Sigmoid colon (tissue), 7 donors: ENCODE data around the gene PKP1. TPM values are rescaled to one million over a fixed set of nuclear protein-coding genes. Genes with fewer than 3 reads are reported as not detected.
A peak's percentile ranks its signal among the peaks of the same experiment; 100 is the strongest.

Experiments
- DNase-seq: peaks from one replicate; pipeline ENCODE4 v3.0.0-alpha.2; 2019
- H3K27ac ChIP-seq, 4 donors: fragments of 200-600 bp; sonication (generic); one replicate each; pipeline ENCODE4 v1.5.1; 2016 to 2019; ENCODE audit warnings: mild to moderate bottlenecking in 1 of 4
- H3K27me3 ChIP-seq, 3 donors: fragments of 200-600 bp; sonication (generic); one replicate each; pipeline ENCODE4 v1.5.1; 2019; ENCODE audit warnings: mild to moderate bottlenecking in 1 of 3
- H3K36me3 ChIP-seq, 4 donors: fragments of 200-600 bp; sonication (generic); one replicate each; pipeline ENCODE4 v1.5.1; 2016 to 2019
- H3K4me1 ChIP-seq, 4 donors: fragments of 200-600 bp; sonication (generic); one replicate each; pipeline ENCODE4 v1.5.1; 2017 to 2019
- H3K4me3 ChIP-seq, 4 donors: fragments of 200-600 bp; sonication (generic); one replicate each; pipeline ENCODE4 v1.5.1; 2017 to 2019; ENCODE audit warnings: mild to moderate bottlenecking in 2 of 4, moderate library complexity in 1 of 4
- H3K9me3 ChIP-seq, 4 donors: fragments of 200-600 bp in 3 of 4; sonication (generic) in 3 of 4; one replicate each; pipeline versions ENCODE4 v1.5.1 to v1.6.1; 2013 to 2019
- EP300 ChIP-seq, 4 donors: sonication (generic); formaldehyde crosslinking; IDR thresholded peaks; one replicate each; pipeline ENCODE4 v1.6.1; 2017; ENCODE audit warnings: antibody characterized with exemption in 4 of 4
- POLR2A ChIP-seq, 2 donors: fragments of 450-650 bp; IDR thresholded peaks; one replicate each; pipeline ENCODE4 v1.6.1; 2016; ENCODE audit warnings: antibody characterized with exemption in 2 of 2, mild to moderate bottlenecking in 2 of 2, moderate library complexity in 2 of 2
- POLR2AphosphoS5 ChIP-seq, 4 donors: sonication (generic); formaldehyde crosslinking; IDR thresholded peaks; one replicate each; pipeline ENCODE4 v1.6.1; 2017; ENCODE audit warnings: antibody characterized with exemption in 4 of 4
- WGBS, 2 donors: extraction: QIAGEN DNeasy Blood & Tissue Kit; methylation state at CpG; one replicate each; pipeline ENCODE4 v1.1.7; 2013; 5-methylcytosine and 5-hydroxymethylcytosine counted together
- intact Hi-C: fragments of 100-400 bp; cut with DNase I; formaldehyde crosslinking; loops from one replicate; pipeline ENCODE4 v1.15.1; 2023
- polyA plus RNA-seq, 3 donors: library from polyadenylated mRNA; stranded (reverse); fragments of 200-250 nt; gene quantifications; one replicate each; pipeline ENCODE4 v1.2.3, GENCODE V29; 2013
- total RNA-seq, 4 donors: library from RNA; depleted of rRNA; stranded (reverse); fragments of >200 nt; gene quantifications; one replicate each; pipeline ENCODE4 v1.1.0, GENCODE V29; 2016
- TF ChIP-seq, protein P1 (sequence below), 4 experiments: fragments of 450-650 bp in 3 of 4; fragments of 200-600 bp in 1 of 4; IDR thresholded peaks; one replicate each; pipeline ENCODE4 v1.5.1; 2016 to 2019; ENCODE audit warnings: antibody characterized with exemption in 4 of 4, mild to moderate bottlenecking in 3 of 4, moderate library complexity in 2 of 4
- donor health status: healthy with polysubstance abuse.
- donor health status: Bipolar disorder and iron deficiency.
- donor health status: healthy.

PKP1 gene
- total and polyA plus RNA-seq, 7 donors = under 0.01 to 0.60 (median 0.16) TPM; not detected in 2

DNA sequence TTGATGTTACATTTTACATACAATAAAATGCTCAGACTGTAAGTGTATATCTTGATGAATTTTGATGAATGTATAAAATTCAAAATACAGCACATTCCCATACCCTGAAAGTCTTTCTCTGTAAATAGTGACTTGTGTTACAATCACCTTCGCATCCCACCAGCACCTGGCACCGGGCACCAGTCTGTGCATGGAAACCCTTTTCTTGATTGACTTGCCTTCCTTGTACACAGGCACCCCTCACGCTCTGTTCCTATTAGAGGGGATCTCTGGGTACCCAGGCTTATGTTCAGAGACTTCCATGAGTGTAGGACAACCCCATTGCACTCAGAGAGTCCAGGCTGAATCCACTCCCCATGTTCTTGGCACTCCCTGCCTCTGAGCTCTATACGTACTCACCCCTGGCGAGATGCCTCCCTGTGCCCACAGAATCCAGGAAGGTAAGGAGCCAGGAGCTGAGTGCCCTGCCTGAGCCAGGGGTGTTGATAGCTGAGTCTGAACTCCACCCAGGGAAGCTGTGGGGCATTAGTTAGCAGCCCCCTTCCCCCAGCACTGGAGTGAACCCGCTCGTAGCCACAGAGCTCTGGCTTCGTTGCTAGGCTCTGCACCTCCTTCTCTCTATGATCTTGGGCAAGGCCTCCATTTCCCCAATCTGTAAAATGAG is 22.5 kb upstream of the PKP1 start:
- WGBS, 2 donors = 88 to 92% methylated on average over 8 of the region's 8 CpGs
- no peak for TF ChIP-seq EP300 (IDR thresholded peaks at IDR 0.05)
- TF ChIP-seq POLR2A (IDR thresholded peaks at IDR 0.05) = no peak
- TF ChIP-seq POLR2AphosphoS5 (IDR thresholded peaks at IDR 0.05) = no peak
- TF ChIP-seq, protein P1, sequence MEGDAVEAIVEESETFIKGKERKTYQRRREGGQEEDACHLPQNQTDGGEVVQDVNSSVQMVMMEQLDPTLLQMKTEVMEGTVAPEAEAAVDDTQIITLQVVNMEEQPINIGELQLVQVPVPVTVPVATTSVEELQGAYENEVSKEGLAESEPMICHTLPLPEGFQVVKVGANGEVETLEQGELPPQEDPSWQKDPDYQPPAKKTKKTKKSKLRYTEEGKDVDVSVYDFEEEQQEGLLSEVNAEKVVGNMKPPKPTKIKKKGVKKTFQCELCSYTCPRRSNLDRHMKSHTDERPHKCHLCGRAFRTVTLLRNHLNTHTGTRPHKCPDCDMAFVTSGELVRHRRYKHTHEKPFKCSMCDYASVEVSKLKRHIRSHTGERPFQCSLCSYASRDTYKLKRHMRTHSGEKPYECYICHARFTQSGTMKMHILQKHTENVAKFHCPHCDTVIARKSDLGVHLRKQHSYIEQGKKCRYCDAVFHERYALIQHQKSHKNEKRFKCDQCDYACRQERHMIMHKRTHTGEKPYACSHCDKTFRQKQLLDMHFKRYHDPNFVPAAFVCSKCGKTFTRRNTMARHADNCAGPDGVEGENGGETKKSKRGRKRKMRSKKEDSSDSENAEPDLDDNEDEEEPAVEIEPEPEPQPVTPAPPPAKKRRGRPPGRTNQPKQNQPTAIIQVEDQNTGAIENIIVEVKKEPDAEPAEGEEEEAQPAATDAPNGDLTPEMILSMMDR (IDR thresholded peaks at IDR 0.05) = no peak
- DNase-seq = no peak
- Histone ChIP-seq H3K4me1 (peaks cover 0 to 11% (median 9%) of the 10 kb centered on the region in 4 donors), H3K9me3 (no peaks in the 10 kb centered on the region), H3K36me3 (no peaks in the 10 kb centered on the region), H3K4me3 (no peak overlapping the region), H3K27ac (no peak overlapping the region), H3K27me3 (peaks cover 11 to 19% (median 12%) of the 10 kb centered on the region in 3 donors)
- intact Hi-C loops = no loop called here

DNA sequence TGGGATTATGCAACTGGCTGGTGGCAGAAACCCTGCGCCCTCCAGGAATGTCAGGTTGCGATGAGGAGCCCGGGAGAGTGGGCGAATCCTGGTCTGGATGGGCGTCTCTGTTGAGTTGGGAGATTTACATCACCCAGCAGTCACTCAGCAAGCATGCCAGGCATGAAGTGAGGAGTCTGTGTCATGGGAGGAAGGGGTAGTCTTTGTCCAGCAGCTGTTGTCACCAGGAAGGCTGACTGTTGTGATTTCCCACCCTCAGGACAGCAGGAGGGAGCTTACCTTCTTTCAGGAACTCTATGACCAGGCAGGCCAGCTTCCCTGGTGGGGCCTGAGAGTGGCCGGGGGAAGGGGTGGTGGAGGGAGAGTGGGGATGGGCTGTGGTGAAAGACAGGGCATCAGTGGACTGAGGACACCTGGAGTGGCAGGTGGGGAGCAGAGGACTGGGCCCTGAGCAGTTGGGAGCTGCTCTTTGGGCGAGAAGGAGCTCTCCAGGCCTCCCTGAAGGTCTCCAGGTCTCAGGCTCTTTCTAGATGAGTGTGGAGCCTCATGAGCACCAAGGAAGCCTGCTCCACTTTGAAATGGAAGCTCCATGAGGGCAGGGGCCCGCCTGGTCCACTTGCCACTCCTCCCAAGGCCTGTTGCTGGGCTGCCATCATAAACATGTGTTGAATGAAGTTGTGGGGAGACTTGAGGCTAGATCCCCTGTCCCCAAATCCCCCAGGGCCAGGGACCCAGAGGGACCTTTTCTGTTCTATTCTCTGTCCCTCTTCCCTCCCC is 21.3 kb upstream of the PKP1 start:
- Histone ChIP-seq H3K27me3 (peaks cover 11 to 19% (median 12%) of the 10 kb centered on the region in 3 donors), H3K9me3 (no peaks in the 10 kb centered on the region), H3K4me1 (peaks cover 0 to 11% (median 9%) of the 10 kb centered on the region in 4 donors), H3K4me3 (no peak overlapping the region), H3K27ac (no peak overlapping the region), H3K36me3 (no peaks in the 10 kb centered on the region)
- intact Hi-C loops = no loop called here
- DNase-seq = peak; percentile 32
- TF ChIP-seq, protein P1 (IDR thresholded peaks at IDR 0.05) = no peak
- TF ChIP-seq POLR2A (IDR thresholded peaks at IDR 0.05) (no peak), EP300 (IDR thresholded peaks at IDR 0.05) (no peak), POLR2AphosphoS5 (IDR thresholded peaks at IDR 0.05) (no peak)
- WGBS, 2 donors = 90 to 94% methylated on average over 8 of the region's 8 CpGs

DNA sequence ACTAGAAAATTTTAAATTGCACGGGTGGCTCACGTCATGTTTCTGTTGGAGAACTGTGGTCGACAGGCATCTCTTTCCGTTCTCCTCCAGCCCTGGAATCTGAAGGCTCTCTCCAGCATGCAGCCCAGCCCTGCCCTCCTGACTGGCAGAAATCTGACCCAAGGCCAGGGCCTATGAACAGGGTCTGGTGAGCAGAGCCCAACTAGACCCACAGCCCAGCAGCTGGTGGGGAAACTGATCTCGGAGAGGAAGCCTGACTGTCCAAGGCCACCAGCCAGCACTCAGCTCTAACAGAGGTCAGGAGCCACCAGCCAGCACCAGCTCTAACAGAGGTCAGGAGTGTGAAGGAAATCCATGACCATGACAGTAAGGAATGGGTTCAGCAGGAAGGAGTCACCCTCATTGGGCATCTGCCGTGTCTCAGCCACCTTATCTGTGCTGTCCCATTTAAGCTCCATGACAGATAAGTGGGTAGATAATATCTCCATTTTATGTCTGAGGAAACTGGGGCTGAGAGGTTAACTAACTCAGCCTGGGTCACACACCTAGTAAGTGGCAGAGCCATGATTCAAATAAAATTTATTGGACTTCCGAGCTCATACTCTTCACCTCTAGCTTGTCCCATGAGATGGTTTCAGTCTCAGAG is 20.2 kb upstream of the PKP1 start:
- peaks cover 11 to 25% (median 12%) of the 10 kb centered on the region in 3 donors for H3K27me3 ChIP-seq
- no peaks in the 10 kb centered on the region for H3K9me3 ChIP-seq
- TF ChIP-seq POLR2AphosphoS5 (IDR thresholded peaks at IDR 0.05) (no peak), POLR2A (IDR thresholded peaks at IDR 0.05) (no peak), EP300 (IDR thresholded peaks at IDR 0.05) (no peak)
- TF ChIP-seq, protein P1 (IDR thresholded peaks at IDR 0.05) = no peak
- no peaks in the 10 kb centered on the region for H3K36me3 ChIP-seq
- no peak overlapping the region for H3K27ac ChIP-seq
- intact Hi-C loops = no loop called here
- no peak overlapping the region for H3K4me3 ChIP-seq
- H3K4me1 ChIP-seq = peaks cover 0 to 11% (median 9%) of the 10 kb centered on the region in 4 donors
- no peak for DNase-seq
- 90 to 93% methylated on average over 7 of the region's 7 CpGs for WGBS, 2 donors

DNA sequence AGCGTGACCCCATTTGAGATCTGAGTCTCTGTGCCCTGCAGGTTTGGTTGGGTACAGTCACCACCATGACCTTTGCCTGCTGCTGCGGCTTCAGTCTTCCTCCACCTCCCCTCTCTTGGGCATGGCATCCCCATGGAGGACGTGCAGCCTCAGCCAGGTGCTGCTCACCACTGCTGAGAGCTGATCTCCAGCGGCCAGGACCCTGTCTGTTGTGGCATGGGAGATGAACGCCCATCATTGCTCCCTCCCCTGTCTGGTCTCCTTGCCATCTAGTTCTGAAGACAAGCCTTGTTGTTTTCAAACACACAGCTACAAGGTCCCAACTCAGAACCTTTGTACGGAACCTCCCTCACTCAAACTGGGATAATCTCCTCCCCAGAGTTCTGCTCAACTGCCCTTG is 19.2 kb upstream of the PKP1 start:
- 87 to 89% methylated on average over 6 of the region's 6 CpGs for WGBS, 2 donors
- TF ChIP-seq EP300 (IDR thresholded peaks at IDR 0.05) (no peak), POLR2A (IDR thresholded peaks at IDR 0.05) (no peak), POLR2AphosphoS5 (IDR thresholded peaks at IDR 0.05) (no peak)
- TF ChIP-seq, protein P1 (IDR thresholded peaks at IDR 0.05) = no peak
- Histone ChIP-seq H3K27me3 (peaks cover 11 to 29% (median 12%) of the 10 kb centered on the region in 3 donors), H3K36me3 (no peaks in the 10 kb centered on the region), H3K4me1 (peaks cover 0 to 11% (median 9%) of the 10 kb centered on the region in 4 donors), H3K9me3 (no peaks in the 10 kb centered on the region), H3K4me3 (no peak overlapping the region), H3K27ac (no peak overlapping the region)
- peak; percentile 34 for DNase-seq
- intact Hi-C loops = no loop called here
